ENCODE data around the gene GRIK5.
"Not testable (repeated sequence)": the region's sequence is repeated elsewhere in the genome, so short reads cannot be mapped to it uniquely, and the experiment has no call there.

Gene GRIK5

DNA sequence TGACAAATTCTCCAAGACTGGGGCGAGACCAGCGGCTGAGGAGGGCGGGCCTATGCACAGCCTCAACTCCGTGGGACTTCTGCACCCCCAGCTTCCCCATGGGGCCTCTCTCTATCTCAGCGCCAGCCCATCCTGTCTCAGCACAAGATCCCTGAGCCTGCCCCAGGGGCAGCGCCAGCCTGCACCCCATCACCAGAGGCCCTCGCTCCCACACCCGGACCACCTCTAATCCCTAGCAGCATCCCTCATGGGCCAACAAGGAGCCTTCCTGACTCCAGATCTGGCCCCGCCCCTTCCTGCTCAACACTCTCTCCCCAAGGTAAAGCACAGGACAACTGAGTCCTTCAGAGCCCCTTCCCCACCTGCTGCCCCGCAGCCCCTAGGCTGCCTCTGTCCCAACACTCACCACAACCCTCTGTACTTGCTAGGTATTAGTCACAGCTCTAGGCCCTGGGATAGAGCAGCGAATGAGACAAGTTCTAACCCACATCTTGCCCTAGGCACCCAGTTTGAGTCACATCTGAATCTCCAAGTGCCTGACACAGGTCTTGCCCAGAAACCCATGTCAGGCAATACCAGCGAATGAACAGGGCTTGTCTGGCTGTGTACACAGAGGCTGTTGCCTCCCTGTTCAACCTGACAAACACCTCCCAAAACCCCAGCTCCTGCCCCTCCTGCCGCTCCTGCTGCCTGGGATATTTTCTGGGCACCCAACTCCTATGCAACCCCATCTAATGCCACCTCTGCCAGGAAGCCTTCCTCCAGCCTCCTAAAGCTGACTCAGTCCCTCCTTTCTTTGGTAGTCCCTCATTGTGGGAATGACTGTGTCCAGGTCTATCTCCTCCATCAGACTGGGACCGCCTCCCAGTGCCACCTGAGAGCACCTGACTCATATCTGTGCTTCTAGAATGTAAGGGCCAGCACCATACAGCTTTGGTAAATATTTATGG is 18.6 kb downstream of the GRIK5 start:
- FAIRE-seq (no peak), DNase-seq (ENCODE audit: insufficient read length, low spot score) (no peak)
- TF ChIP-seq, protein P1, sequence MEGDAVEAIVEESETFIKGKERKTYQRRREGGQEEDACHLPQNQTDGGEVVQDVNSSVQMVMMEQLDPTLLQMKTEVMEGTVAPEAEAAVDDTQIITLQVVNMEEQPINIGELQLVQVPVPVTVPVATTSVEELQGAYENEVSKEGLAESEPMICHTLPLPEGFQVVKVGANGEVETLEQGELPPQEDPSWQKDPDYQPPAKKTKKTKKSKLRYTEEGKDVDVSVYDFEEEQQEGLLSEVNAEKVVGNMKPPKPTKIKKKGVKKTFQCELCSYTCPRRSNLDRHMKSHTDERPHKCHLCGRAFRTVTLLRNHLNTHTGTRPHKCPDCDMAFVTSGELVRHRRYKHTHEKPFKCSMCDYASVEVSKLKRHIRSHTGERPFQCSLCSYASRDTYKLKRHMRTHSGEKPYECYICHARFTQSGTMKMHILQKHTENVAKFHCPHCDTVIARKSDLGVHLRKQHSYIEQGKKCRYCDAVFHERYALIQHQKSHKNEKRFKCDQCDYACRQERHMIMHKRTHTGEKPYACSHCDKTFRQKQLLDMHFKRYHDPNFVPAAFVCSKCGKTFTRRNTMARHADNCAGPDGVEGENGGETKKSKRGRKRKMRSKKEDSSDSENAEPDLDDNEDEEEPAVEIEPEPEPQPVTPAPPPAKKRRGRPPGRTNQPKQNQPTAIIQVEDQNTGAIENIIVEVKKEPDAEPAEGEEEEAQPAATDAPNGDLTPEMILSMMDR (IDR thresholded peaks at IDR 0.05; ENCODE audit: insufficient read depth, missing control alignments) = no peak

DNA sequence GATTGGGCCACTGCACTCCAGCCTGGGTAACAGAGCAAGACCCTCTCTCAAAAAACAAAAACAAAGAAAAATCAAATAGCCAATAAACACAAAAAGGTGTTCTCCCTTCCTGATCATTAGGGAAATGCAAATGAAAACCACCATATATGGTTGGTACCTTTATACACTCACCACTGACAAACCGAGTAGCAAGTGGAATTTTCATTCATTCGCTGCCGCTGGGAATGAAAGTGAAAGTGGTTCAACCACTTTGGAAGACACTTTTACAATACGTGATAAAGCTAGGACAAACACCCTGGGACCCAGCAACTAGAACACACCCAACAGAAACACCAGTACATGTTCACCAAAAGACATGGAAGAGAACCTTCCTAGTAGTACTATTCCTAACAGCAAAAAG is 21.0 kb downstream of the GRIK5 start:
- FAIRE-seq (no peak), DNase-seq (ENCODE audit: insufficient read length, low spot score) (no peak)
- TF ChIP-seq, protein P1 (IDR thresholded peaks at IDR 0.05; ENCODE audit: insufficient read depth, missing control alignments) = no peak

DNA sequence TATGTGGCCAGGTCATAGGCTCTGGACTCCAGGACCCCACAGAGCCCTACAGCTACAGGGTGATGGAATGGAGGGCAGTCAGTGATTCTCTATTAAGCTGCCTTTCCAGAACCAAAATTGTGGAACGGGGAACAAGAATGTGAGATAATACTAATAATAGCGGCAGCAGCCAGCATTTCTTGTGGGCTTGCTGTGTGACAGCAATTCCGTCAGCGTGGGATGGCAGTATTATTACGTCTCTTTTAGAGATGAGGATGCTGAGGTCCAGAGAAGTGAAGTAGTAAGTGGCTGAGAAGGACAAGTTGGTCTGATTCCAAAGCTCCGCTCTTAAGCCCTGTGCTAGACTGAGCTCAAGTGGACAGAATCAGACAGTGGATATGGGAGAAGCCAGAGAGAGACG is 24.4 kb downstream of the GRIK5 start:
- TF ChIP-seq, protein P1 (IDR thresholded peaks at IDR 0.05; ENCODE audit: insufficient read depth, missing control alignments) = no peak

DNA sequence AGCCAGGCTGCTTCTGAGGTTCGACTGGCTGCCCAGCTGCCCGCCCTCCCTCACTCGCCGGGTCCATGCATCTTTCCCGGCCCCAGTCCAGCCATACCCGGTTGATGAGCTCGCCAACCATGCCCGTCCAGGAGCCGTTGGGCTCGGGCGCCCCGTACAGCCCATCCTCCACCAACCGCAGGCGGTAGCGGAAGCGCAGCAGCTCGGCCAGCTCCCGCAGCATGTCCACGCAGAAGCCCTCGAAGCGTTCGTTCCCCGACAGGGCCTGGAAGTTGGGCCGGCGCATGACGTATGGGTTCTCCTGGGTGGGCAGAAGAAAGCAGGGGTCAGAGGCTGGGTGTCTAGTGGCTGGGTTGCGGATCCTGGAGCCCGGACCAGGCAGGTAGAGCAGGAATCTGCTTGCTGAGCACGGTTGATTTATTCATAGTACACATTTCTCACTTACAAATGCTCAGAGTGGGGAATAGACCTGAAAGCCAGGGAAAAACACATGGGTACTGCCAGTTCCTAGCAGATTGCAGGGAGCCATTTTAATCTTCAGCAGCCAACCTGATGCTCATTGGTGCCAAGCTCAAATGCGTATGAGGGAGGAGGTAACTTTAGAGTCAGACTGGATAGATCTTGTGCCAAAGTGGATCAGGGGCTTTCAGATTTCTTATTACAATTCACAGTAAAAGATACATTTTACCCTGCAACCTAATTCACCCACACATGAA is 27.4 kb downstream of the GRIK5 start:
- no peak for DNase-seq (ENCODE audit: insufficient read length, low spot score)
- TF ChIP-seq, protein P1 (IDR thresholded peaks at IDR 0.05; ENCODE audit: insufficient read depth, missing control alignments) = no peak
- FAIRE-seq = no peak

More for the DNA sequence above, 24.4 kb downstream of the GRIK5 start:
- DNase-seq (ENCODE audit: insufficient read length, low spot score) (no peak), FAIRE-seq (no peak)

DNA sequence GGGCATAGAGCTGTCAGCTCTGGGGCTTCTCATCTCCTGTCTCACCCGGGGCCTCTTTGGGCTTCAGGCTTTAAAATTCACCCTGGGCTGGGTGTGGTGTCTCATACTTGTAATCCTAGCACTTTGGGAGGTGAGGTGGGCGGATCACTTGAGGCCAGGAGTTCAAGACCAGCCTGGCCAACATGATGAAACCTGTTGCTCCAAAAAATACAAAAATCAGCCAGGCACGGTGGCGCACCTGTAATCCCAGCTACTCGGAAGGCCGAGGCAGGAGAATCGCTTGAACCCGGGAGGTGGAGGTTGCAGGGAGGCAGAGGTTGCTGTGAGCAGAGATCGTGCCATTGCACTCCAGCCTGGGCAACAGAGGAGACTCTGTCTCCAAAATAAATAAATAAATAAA is 29.5 kb downstream of the GRIK5 start:
- FAIRE-seq = not testable (repeated sequence)

DNA sequence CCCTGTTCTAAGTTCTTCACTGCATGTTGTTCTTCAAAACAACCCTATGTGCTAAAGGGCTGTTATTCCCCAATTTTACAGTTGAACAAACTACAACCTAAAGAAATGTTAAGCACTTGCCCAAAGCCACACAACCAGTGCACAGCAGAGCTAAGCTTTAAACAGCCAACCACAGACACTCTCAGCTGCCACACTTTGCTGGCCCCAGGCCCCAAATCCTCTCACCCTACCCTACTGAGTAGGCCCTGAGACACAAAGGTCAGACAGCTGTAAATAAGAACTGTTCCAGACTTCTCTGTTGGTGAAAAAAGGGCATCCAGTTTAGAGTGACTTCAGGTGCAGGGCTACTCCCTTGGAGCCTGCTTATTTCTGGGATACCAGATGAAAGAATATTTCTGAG is 30.0 kb downstream of the GRIK5 start:
- TF ChIP-seq, protein P1 (IDR thresholded peaks at IDR 0.05; ENCODE audit: insufficient read depth, missing control alignments) = no peak
- FAIRE-seq = no peak
- DNase-seq (ENCODE audit: insufficient read length, low spot score) = no peak

More for the DNA sequence above, 29.5 kb downstream of the GRIK5 start:
- DNase-seq (ENCODE audit: insufficient read length, low spot score) = not testable (repeated sequence)

DNA sequence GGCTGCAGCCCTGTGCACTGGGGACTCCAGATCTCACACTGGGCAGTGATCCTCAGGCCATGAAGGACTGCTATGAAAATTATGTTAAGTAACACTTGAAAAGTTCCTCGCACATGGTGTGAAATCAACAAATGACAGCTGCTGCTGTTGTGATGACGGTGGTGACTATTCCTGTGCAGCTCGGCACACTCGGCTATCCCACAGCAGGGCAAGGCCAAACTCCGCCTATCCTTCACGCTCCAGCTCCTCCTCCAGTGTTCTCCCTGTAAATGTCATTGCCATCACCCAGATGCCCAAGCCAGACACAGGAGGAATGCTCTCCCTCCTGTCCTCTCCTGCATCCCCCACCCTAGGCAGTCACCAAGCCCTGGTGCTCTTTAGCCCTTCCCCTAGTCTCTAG is 31.3 kb downstream of the GRIK5 start:
- TF ChIP-seq, protein P1 (IDR thresholded peaks at IDR 0.05; ENCODE audit: insufficient read depth, missing control alignments) = no peak
- FAIRE-seq (no peak), DNase-seq (ENCODE audit: insufficient read length, low spot score) (no peak)
